RWPE2 (cell line): Measurements from ENCODE around the gene MYOC.

Experiments used
- ATAC-seq: fragments of 200-7000 bp; cut with Tn5 transposase; 3 replicates; pipeline ENCODE4 v1.9.1; 2021; ENCODE audit warnings: low read depth
- DNase-seq: peaks from one replicate; pipeline ENCODE4 v3.0.0-alpha.2; 2020; ENCODE audit warnings: low spot score
- H3K27ac ChIP-seq: fragments of 450-650 bp; 2 replicates; pipeline ENCODE4 v1.5.1; 2017; ENCODE audit warnings: mild to moderate bottlenecking; ENCODE audit not compliant: poor library complexity, severe bottlenecking
- H3K27me3 ChIP-seq: fragments of 250-450 bp; sonication (Bioruptor Pico); 2 replicates; pipeline ENCODE4 v1.5.1; 2021; ENCODE audit warnings: mild to moderate bottlenecking, moderate library complexity; ENCODE audit not compliant: insufficient read depth, poor library complexity, severe bottlenecking
- H3K36me3 ChIP-seq: fragments of 250-450 bp; sonication (Bioruptor Pico); 2 replicates; pipeline ENCODE4 v1.5.1; 2020; ENCODE audit warnings: low read depth, mild to moderate bottlenecking, moderate library complexity
- H3K4me1 ChIP-seq: fragments of 250-450 bp; sonication (Bioruptor Pico); 2 replicates; pipeline ENCODE4 v1.5.1; 2021; ENCODE audit warnings: mild to moderate bottlenecking, moderate library complexity; ENCODE audit not compliant: insufficient read depth, poor library complexity, severe bottlenecking
- H3K4me3 ChIP-seq: fragments of 250-450 bp; sonication (Bioruptor Pico); 2 replicates; pipeline ENCODE4 v1.5.1; 2021; ENCODE audit warnings: mild to moderate bottlenecking, moderate library complexity; ENCODE audit not compliant: severe bottlenecking
- H3K9me3 ChIP-seq: fragments of 250-450 bp; sonication (Bioruptor Pico); 2 replicates; pipeline ENCODE4 v1.5.1; 2021; ENCODE audit warnings: mild to moderate bottlenecking, moderate library complexity; ENCODE audit not compliant: severe bottlenecking
- TF ChIP-seq, protein P1 (sequence below): fragments of 450-650 bp; IDR thresholded peaks from one replicate; pipeline ENCODE4 v1.5.1; 2017; ENCODE audit warnings: mild to moderate bottlenecking, moderate library complexity; ENCODE audit not compliant: poor library complexity, severe bottlenecking

MYOC gene

DNA sequence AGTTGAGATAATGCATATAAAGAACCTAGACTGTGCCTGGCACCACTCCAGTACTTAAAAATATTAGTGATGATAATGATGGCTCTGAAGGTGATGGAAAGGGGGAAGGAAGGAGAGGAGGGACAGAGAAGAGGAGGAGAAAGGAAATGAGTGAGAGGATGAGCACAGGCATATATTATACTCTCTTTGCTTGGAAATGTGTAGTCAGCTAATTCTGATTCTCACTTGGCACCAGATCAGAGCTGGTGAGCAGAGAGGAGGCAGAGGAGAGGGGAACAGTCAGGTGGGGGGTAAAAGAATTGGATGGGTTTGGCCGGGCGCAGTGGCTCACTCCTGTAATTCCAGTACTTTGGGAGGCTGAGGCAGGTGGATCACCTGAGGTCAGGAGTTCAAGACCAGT, 24.3 kb upstream of the MYOC start:
- TF ChIP-seq, protein P1, sequence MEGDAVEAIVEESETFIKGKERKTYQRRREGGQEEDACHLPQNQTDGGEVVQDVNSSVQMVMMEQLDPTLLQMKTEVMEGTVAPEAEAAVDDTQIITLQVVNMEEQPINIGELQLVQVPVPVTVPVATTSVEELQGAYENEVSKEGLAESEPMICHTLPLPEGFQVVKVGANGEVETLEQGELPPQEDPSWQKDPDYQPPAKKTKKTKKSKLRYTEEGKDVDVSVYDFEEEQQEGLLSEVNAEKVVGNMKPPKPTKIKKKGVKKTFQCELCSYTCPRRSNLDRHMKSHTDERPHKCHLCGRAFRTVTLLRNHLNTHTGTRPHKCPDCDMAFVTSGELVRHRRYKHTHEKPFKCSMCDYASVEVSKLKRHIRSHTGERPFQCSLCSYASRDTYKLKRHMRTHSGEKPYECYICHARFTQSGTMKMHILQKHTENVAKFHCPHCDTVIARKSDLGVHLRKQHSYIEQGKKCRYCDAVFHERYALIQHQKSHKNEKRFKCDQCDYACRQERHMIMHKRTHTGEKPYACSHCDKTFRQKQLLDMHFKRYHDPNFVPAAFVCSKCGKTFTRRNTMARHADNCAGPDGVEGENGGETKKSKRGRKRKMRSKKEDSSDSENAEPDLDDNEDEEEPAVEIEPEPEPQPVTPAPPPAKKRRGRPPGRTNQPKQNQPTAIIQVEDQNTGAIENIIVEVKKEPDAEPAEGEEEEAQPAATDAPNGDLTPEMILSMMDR, result no peak
- Histone ChIP-seq H3K36me3 (no peaks in the 10 kb centered on the region), H3K4me3 (no peak overlapping the region), H3K9me3 (no peaks in the 10 kb centered on the region), H3K27me3 (no peaks in the 10 kb centered on the region), H3K4me1 (no peaks in the 10 kb centered on the region), H3K27ac (no peak overlapping the region)
- ATAC-seq (no peak), DNase-seq (no peak)

DNA sequence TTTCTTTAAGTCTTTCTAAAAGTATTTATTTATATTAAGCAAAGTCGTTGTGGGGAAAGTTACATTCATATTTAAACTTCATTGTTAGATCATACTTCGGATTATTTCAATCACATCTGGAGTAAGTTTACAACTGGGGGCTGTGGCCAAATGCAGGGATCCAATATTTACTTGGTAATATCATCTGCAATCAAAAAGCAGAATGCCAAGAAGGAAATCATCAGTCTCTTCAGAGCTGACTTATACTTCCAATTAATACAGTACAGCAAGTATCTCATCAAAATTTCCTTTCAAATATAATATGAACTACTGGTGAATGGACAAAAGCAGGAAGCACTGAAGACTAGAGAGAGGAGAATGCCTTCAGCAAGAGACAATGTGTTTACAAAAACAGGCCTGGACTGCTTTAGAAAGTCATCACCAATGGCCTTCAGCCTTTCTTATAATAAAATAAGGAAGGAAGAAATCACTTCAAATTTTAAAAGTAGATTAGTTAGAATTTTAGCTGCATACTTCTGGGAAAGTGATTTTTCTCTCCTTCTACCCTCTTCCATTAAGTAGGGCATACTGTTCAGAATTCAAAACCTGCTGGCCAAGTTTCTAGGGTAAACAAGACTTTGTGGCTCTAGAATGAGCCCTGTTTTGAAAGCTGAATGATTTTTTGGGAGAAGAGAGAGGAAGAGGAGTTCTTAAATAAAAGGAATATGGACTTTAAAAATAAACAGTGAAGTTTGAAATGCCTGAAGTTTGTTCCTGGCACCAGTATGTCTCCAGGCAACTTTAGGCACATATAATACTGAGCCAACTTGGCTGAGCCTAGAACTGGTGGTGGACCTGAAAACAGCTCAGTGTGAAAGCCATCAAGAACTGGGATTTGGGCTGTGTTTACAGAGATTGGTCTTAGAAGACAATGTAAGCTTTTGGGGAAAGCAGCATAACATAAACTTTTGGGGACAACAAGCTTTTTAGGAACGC, 22.2 kb upstream of the MYOC start:
- H3K4me3 ChIP-seq, result no peak overlapping the region
- no peaks in the 10 kb centered on the region for H3K4me1 ChIP-seq
- no peaks in the 10 kb centered on the region for H3K36me3 ChIP-seq
- ATAC-seq (no peak), DNase-seq (no peak)
- no peaks in the 10 kb centered on the region for H3K27me3 ChIP-seq
- TF ChIP-seq, protein P1, result no peak
- H3K27ac ChIP-seq, result no peak overlapping the region
- no peaks in the 10 kb centered on the region for H3K9me3 ChIP-seq

DNA sequence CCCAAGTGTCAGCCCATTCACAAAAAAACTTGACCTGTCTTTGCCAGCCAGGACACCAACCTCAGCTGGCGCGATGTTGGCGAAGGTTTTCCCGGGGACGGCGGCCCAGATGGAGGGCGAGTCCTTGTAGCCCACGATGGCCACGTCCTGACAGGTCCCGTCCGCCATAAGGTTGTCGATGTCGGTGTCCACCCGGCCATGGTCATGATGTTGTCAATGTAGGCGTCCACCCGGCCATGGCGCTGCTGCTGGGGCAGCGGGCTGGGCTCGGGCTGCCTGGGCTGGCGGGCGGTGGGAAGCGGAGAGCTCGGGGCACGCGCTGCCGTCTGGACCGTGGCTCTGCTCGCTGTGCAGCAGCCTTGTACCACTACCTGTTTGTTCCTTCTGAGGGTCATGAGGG, 18.3 kb upstream of the MYOC start:
- no peak for ATAC-seq
- TF ChIP-seq, protein P1, result no peak
- Histone ChIP-seq H3K27ac (no peak overlapping the region), H3K9me3 (no peaks in the 10 kb centered on the region), H3K27me3 (no peaks in the 10 kb centered on the region), H3K4me1 (no peaks in the 10 kb centered on the region), H3K36me3 (no peaks in the 10 kb centered on the region), H3K4me3 (no peak overlapping the region)
- no peak for DNase-seq

DNA sequence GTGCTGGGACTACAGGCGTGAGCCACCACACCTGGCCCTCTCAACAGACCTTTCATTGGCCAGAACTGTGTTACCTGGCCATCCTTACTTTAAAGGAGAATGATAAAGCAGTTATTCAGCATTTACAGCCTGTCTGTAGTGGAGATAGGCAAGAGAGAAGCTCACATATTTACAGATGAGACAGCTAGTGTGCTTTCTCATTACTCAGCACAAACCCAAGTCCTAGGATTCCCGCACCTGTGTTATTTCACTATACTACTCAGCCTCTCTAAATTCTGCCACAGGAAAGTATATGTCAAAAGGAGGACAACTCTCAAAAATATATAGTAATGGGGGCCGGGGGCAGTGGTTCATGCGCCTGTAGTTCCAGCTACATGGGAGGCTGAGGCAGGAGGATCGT, 15.9 kb upstream of the MYOC start:
- Histone ChIP-seq H3K27me3 (no peaks in the 10 kb centered on the region), H3K27ac (no peak overlapping the region), H3K36me3 (no peaks in the 10 kb centered on the region), H3K9me3 (no peaks in the 10 kb centered on the region), H3K4me1 (no peaks in the 10 kb centered on the region), H3K4me3 (no peak overlapping the region)
- DNase-seq, result no peak
- ATAC-seq, result no peak
- TF ChIP-seq, protein P1, result no peak
